ENCODE data around the gene INAFM1.

Gene INAFM1

GRCh38 chr19:47274071-47274890, at the start of gene INAFM1:
TSS of gene INAFM1 (plus strand) at chr19:47274885. CDS start at chr19:47274920, 35 bp downstream.
- DNase-seq (ENCODE audit: low spot score): peak; percentile 99

GRCh38 chr19:47225746-47226425, 48.8 kb upstream of the INAFM1 start:
- DNase-seq (ENCODE audit: low spot score): peak; percentile 82

GRCh38 chr19:47226426-47227351, 48.0 kb upstream of the INAFM1 start:
- DNase-seq (ENCODE audit: low spot score): peak; percentile 74

GRCh38 chr19:47227352-47228167, 47.1 kb upstream of the INAFM1 start:
- peak; percentile 55 for DNase-seq (ENCODE audit: low spot score)

- DNase-seq (ENCODE audit: low spot score): no peak
These were observed 46.3 kb upstream of the INAFM1 start for GRCh38 chr19:47228168-47228936.

GRCh38 chr19:47228937-47229675, 45.6 kb upstream of the INAFM1 start:
- DNase-seq (ENCODE audit: low spot score): no peak

GRCh38 chr19:47229676-47230053, 45.0 kb upstream of the INAFM1 start:
- DNase-seq (ENCODE audit: low spot score): no peak

GRCh38 chr19:47230054-47230920, 44.4 kb upstream of the INAFM1 start:
- DNase-seq (ENCODE audit: low spot score): peak; percentile 71

- DNase-seq (ENCODE audit: low spot score): no peak
These were observed 43.8 kb upstream of the INAFM1 start, which contains the start of gene BBC3 for GRCh38 chr19:47230921-47231214. TSS of gene BBC3 (minus strand) at chr19:47231199. CDS start at chr19:47228431, 2,768 bp downstream.

GRCh38 chr19:47231215-47232054, 43.2 kb upstream of the INAFM1 start:
- peak; percentile 84 for DNase-seq (ENCODE audit: low spot score)

- no peak for DNase-seq (ENCODE audit: low spot score)
These were observed 42.1 kb upstream of the INAFM1 start for GRCh38 chr19:47232422-47233211.

- DNase-seq (ENCODE audit: low spot score): no peak
These were observed 38.5 kb upstream of the INAFM1 start for GRCh38 chr19:47236072-47236675.

- DNase-seq (ENCODE audit: low spot score): no peak
These were observed 35.5 kb upstream of the INAFM1 start for GRCh38 chr19:47239152-47239551.

GRCh38 chr19:47239610-47240296, 34.9 kb upstream of the INAFM1 start:
- no peak for DNase-seq (ENCODE audit: low spot score)

GRCh38 chr19:47240556-47240955, 34.1 kb upstream of the INAFM1 start:
- DNase-seq (ENCODE audit: low spot score): no peak

Data from activated CD4-positive, alpha-beta T cell treated with anti-CD3 and anti-CD28 coated beads, Interleukin-2, Interleukin-4, amounts not matched to agents 100 ng/mL and 50 ng/mL, durations not matched to agents 16 hours and 8 hours (primary cell).